ENCODE data around the gene CEP250.
"Not testable (repeated sequence)": the region's sequence is repeated elsewhere in the genome, so short reads cannot be mapped to it uniquely, and the experiment has no call there.

Gene CEP250

GRCh38 chr20:35434085-35435005 is 21.1 kb upstream of the CEP250 start:
- Histone ChIP-seq H3K9me3 (ENCODE audit: control insufficient read depth, insufficient read depth, low read length) (no peaks in the 10 kb centered on the region), H3K4me1 (ENCODE audit: control insufficient read depth, insufficient read depth, low read length) (no peaks in the 10 kb centered on the region), H3K27me3 (ENCODE audit: control insufficient read depth, insufficient read depth, low read length) (no peaks in the 10 kb centered on the region), H3K36me3 (ENCODE audit: control insufficient read depth, insufficient read depth, low read length) (no peaks in the 10 kb centered on the region), H3K4me3 (ENCODE audit: low read length) (no peak overlapping the region), H3K27ac (ENCODE audit: low read length) (no peak overlapping the region)
- no CpG with 5 or more reads among the region's 53 CpGs for WGBS (ENCODE audit: insufficient coverage, insufficient read length)
- no peak for DNase-seq (ENCODE audit: low read depth, low spot score)

DNA sequence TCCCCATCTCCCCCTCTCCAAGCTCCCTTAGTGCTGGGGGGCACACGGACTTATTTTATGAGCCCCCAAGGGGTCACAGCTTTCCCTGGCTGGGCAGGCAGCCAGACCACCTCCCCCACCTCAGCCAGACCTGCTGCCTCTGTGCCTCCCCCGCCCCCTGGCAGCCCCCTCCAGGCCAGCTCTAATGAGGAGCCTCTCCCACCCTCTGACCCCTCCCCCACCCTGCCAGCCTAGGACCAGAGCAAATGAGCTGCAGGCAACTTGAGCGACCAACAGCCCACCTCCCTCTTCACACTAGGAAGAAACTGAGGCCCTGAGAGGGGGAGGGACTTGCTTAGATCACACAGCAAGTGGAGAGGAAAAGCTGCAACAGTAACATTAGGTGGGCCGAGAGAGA is 19.2 kb upstream of the CEP250 start:
- no peak overlapping the region for H3K4me3 ChIP-seq (ENCODE audit: low read length)
- no peaks in the 10 kb centered on the region for H3K9me3 ChIP-seq (ENCODE audit: control insufficient read depth, insufficient read depth, low read length)
- no CpG with 5 or more reads among the region's 4 CpGs for WGBS (ENCODE audit: insufficient coverage, insufficient read length)

GRCh38 chr20:35437599-35437998 is 17.8 kb upstream of the CEP250 start:
- Histone ChIP-seq H3K27ac (ENCODE audit: low read length) (no peak overlapping the region), H3K4me1 (ENCODE audit: control insufficient read depth, insufficient read depth, low read length) (no peaks in the 10 kb centered on the region), H3K9me3 (ENCODE audit: control insufficient read depth, insufficient read depth, low read length) (no peaks in the 10 kb centered on the region), H3K4me3 (ENCODE audit: low read length) (no peak overlapping the region), H3K36me3 (ENCODE audit: control insufficient read depth, insufficient read depth, low read length) (no peaks in the 10 kb centered on the region), H3K27me3 (ENCODE audit: control insufficient read depth, insufficient read depth, low read length) (no peaks in the 10 kb centered on the region)
- WGBS (ENCODE audit: insufficient coverage, insufficient read length): no CpG with 5 or more reads among the region's 8 CpGs
- no peak for DNase-seq (ENCODE audit: low read depth, low spot score)

More for the DNA sequence above, 19.2 kb upstream of the CEP250 start:
- Histone ChIP-seq H3K27ac (ENCODE audit: low read length) (no peak overlapping the region), H3K4me1 (ENCODE audit: control insufficient read depth, insufficient read depth, low read length) (no peaks in the 10 kb centered on the region), H3K36me3 (ENCODE audit: control insufficient read depth, insufficient read depth, low read length) (no peaks in the 10 kb centered on the region), H3K27me3 (ENCODE audit: control insufficient read depth, insufficient read depth, low read length) (no peaks in the 10 kb centered on the region)
- DNase-seq (ENCODE audit: low read depth, low spot score): no peak

GRCh38 chr20:35443003-35443402 is 12.4 kb upstream of the CEP250 start:
- DNase-seq (ENCODE audit: low read depth, low spot score): no peak
- Histone ChIP-seq H3K9me3 (ENCODE audit: control insufficient read depth, insufficient read depth, low read length) (no peaks in the 10 kb centered on the region), H3K27me3 (ENCODE audit: control insufficient read depth, insufficient read depth, low read length) (no peaks in the 10 kb centered on the region), H3K4me1 (ENCODE audit: control insufficient read depth, insufficient read depth, low read length) (no peaks in the 10 kb centered on the region), H3K4me3 (ENCODE audit: low read length) (no peak overlapping the region), H3K27ac (ENCODE audit: low read length) (no peak overlapping the region), H3K36me3 (ENCODE audit: control insufficient read depth, insufficient read depth, low read length) (no peaks in the 10 kb centered on the region)
- no CpG with 5 or more reads among the region's 6 CpGs for WGBS (ENCODE audit: insufficient coverage, insufficient read length)

GRCh38 chr20:35444226-35444625 is 11.2 kb upstream of the CEP250 start:
- H3K9me3 ChIP-seq (ENCODE audit: control insufficient read depth, insufficient read depth, low read length): no peaks in the 10 kb centered on the region
- no peak overlapping the region for H3K27ac ChIP-seq (ENCODE audit: low read length)
- no peak for DNase-seq (ENCODE audit: low read depth, low spot score)
- no peaks in the 10 kb centered on the region for H3K27me3 ChIP-seq (ENCODE audit: control insufficient read depth, insufficient read depth, low read length)
- no peak overlapping the region for H3K4me3 ChIP-seq (ENCODE audit: low read length)
- WGBS (ENCODE audit: insufficient coverage, insufficient read length): no CpG with 5 or more reads among the region's 2 CpGs
- H3K4me1 ChIP-seq (ENCODE audit: control insufficient read depth, insufficient read depth, low read length): no peaks in the 10 kb centered on the region
- H3K36me3 ChIP-seq (ENCODE audit: control insufficient read depth, insufficient read depth, low read length): no peaks in the 10 kb centered on the region

GRCh38 chr20:35446356-35447078 is 8.9 kb upstream of the CEP250 start:
- no peak for DNase-seq (ENCODE audit: low read depth, low spot score)
- Histone ChIP-seq H3K9me3 (ENCODE audit: control insufficient read depth, insufficient read depth, low read length) (no peaks in the 10 kb centered on the region), H3K4me3 (ENCODE audit: low read length) (no peak overlapping the region), H3K36me3 (ENCODE audit: control insufficient read depth, insufficient read depth, low read length) (no peaks in the 10 kb centered on the region), H3K27me3 (ENCODE audit: control insufficient read depth, insufficient read depth, low read length) (no peaks in the 10 kb centered on the region), H3K27ac (ENCODE audit: low read length) (no peak overlapping the region), H3K4me1 (ENCODE audit: control insufficient read depth, insufficient read depth, low read length) (no peaks in the 10 kb centered on the region)
- no CpG with 5 or more reads among the region's 11 CpGs for WGBS (ENCODE audit: insufficient coverage, insufficient read length)

GRCh38 chr20:35447082-35447789 is 8.2 kb upstream of the CEP250 start:
- H3K4me1 ChIP-seq (ENCODE audit: control insufficient read depth, insufficient read depth, low read length): no peaks in the 10 kb centered on the region
- no peaks in the 10 kb centered on the region for H3K36me3 ChIP-seq (ENCODE audit: control insufficient read depth, insufficient read depth, low read length)
- WGBS (ENCODE audit: insufficient coverage, insufficient read length): no CpG with 5 or more reads among the region's 11 CpGs
- H3K27me3 ChIP-seq (ENCODE audit: control insufficient read depth, insufficient read depth, low read length): no peaks in the 10 kb centered on the region
- H3K4me3 ChIP-seq (ENCODE audit: low read length): peak overlapping the region; percentile 31; the same call in 1 of the 2 replicates
- no peak overlapping the region for H3K27ac ChIP-seq (ENCODE audit: low read length)
- H3K9me3 ChIP-seq (ENCODE audit: control insufficient read depth, insufficient read depth, low read length): no peaks in the 10 kb centered on the region
- DNase-seq (ENCODE audit: low read depth, low spot score): peak; percentile 72

DNA sequence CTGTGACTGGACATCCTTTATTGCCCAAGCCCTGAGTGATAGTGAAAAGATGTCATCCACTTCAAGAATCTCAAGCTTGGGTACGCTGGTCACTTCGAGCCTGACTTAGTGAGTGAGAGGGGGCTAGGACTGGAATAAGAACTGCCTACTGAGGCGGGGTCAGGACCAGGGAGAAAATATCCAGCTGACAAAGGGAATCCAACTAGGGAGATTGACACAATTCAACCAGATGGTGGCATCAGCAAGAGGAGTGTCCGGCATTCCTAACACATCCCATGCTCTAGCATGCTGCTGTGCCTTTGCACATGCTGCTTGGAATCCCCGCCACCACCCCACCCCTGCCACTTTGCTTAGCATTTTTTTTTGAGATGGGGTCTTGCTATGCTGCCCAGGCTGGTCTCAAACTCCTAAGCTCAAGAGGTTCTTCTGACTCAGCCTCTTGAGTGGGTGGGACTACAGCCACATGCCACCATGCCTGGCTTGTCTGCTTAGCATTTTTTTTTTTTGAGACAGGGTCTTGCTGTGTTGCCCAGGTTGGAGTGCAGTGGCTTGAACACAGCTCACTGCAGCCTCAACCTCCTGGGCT is 6.5 kb upstream of the CEP250 start:
- Histone ChIP-seq H3K4me3 (ENCODE audit: low read length) (no peak overlapping the region), H3K9me3 (ENCODE audit: control insufficient read depth, insufficient read depth, low read length) (no peaks in the 10 kb centered on the region), H3K27me3 (ENCODE audit: control insufficient read depth, insufficient read depth, low read length) (no peaks in the 10 kb centered on the region), H3K36me3 (ENCODE audit: control insufficient read depth, insufficient read depth, low read length) (no peaks in the 10 kb centered on the region), H3K27ac (ENCODE audit: low read length) (no peak overlapping the region), H3K4me1 (ENCODE audit: control insufficient read depth, insufficient read depth, low read length) (no peaks in the 10 kb centered on the region)
- no peak for DNase-seq (ENCODE audit: low read depth, low spot score)
- WGBS (ENCODE audit: insufficient coverage, insufficient read length): no CpG with 5 or more reads among the region's 5 CpGs

- not testable (repeated sequence) for DNase-seq (ENCODE audit: low read depth, low spot score); H3K27ac ChIP-seq (ENCODE audit: low read length); H3K4me1 ChIP-seq (ENCODE audit: control insufficient read depth, insufficient read depth, low read length); H3K27me3 ChIP-seq (ENCODE audit: control insufficient read depth, insufficient read depth, low read length); H3K9me3 ChIP-seq (ENCODE audit: control insufficient read depth, insufficient read depth, low read length); H3K4me3 ChIP-seq (ENCODE audit: low read length); H3K36me3 ChIP-seq (ENCODE audit: control insufficient read depth, insufficient read depth, low read length)
- WGBS (ENCODE audit: insufficient coverage, insufficient read length): no CpG with 5 or more reads among the region's 13 CpGs
Measured at GRCh38 chr20:35449855-35450254, 5.5 kb upstream of the CEP250 start.

DNA sequence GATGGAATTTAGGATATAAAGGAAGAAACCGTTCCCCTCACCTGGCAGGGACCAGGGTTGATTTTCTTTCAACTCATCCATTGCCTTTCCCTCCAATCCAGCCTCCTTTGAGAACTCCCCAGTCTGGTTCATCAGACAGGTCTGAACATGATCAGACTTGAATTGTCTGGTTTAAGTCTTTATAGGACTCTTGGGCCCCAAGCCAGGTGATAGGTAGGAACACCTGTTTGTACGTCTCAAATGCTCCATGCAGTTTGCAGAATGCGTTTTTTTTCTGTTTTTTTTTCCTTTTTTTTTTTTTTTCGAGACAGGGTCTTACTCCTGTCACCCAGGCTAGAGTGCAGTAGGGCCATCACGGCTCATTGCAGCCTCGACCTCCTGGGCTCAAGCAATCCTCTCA is 4.1 kb upstream of the CEP250 start:
- DNase-seq (ENCODE audit: low read depth, low spot score): no peak
- Histone ChIP-seq H3K4me1 (ENCODE audit: control insufficient read depth, insufficient read depth, low read length) (no peaks in the 10 kb centered on the region), H3K27me3 (ENCODE audit: control insufficient read depth, insufficient read depth, low read length) (no peaks in the 10 kb centered on the region), H3K27ac (ENCODE audit: low read length) (no peak overlapping the region), H3K4me3 (ENCODE audit: low read length) (no peak overlapping the region), H3K36me3 (ENCODE audit: control insufficient read depth, insufficient read depth, low read length) (no peaks in the 10 kb centered on the region), H3K9me3 (ENCODE audit: control insufficient read depth, insufficient read depth, low read length) (no peaks in the 10 kb centered on the region)
- no CpG with 5 or more reads among the region's 6 CpGs for whole genome bisulfite sequencing (ENCODE audit: insufficient coverage, insufficient read length)
